Dermis microvascular lymphatic vessel endothelial cell (primary cell): ENCODE data around the gene POLK. TPM values are rescaled to one million over a fixed set of nuclear protein-coding genes. Genes with fewer than 3 reads are reported as not detected.

ENCODE experiments used
- DNase-seq, 2 donors: peaks; one replicate each; pipeline versions ENCODE4 v3.0.0 to v3.0.0-alpha.2; 2010; ENCODE audit warnings: low read depth in 2 of 2
- total RNA-seq: library from RNA; depleted of rRNA; stranded (reverse); fragments of >200 nt; gene quantifications from 2 replicates; pipeline ENCODE4 v1.2.1, GENCODE V29; 2014

Gene POLK
- total RNA-seq, 1 donor from 2014 or later: 22.0 TPM

- DNase-seq: no peak
Observed at GRCh38 chr5:75648712-75649111, 137.0 kb downstream of the POLK start.

Other genes with a start within 250 kb of the POLK start
- 62.6 and 87.3 TPM in 2 replicates for gene HMGCR, start 174.7 kb upstream of the POLK start, total RNA-seq
- gene CERT1, start 262 bp upstream of the POLK start, total RNA-seq: 20.0 and 43.1 TPM in 2 replicates
- gene ANKDD1B, start 99.6 kb downstream of the POLK start, total RNA-seq: 0.38 and 0.51 TPM in 2 replicates
- gene POC5, start 205.5 kb downstream of the POLK start, total RNA-seq: 7.4 and 7.5 TPM in 2 replicates